NT2/D1 (cell line): ENCODE measurements around the gene NAA38.

ENCODE experiments used
- SUZ12 ChIP-seq: IDR thresholded peaks from 2 replicates; pipeline ENCODE4 v1.6.1; 2011; ENCODE audit not compliant: insufficient read length, insufficient read depth; ENCODE audit errors: extremely low read depth
- YY1 ChIP-seq: IDR thresholded peaks from 2 replicates; pipeline ENCODE4 v1.6.1; 2011; ENCODE audit not compliant: insufficient read length, insufficient read depth

DNA sequence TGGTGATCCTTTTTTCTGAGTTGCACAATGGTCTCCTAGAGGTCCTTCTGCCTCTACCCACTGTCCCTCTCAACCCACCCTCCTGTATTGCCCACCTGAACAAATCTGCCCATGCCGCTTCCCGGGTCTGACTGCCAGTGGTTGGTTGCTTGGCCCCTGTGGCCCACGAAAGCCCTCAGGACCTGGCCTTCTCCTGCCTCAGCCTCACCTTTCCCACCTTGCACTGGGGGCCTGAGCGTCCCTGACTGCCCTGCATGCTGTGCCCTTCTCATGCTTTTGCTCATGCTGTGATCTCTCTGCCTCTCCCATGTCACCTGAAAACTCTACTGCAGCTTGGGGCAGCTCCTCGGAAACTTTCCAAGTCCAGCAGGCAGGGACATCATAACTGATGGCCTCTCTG lies 37.1 kb downstream of the NAA38 start:
- TF ChIP-seq YY1 (no peak), SUZ12 (no peak)
